SK-N-SH treated with all-trans-retinoic acid at 6 μM for 48 hours (cell line): Measurements from ENCODE around the gene STRBP.

ENCODE experiments used
- ARNTL ChIP-seq: fragments of 450-650 bp; formaldehyde crosslinking; IDR thresholded peaks from 2 replicates; pipeline ENCODE4 v1.5.0; 2020; ENCODE audit warnings: low read depth, mild to moderate bottlenecking, moderate library complexity, borderline replicate concordance
- CREB5 ChIP-seq: fragments of 250-450 bp; sonication (Bioruptor Pico); IDR thresholded peaks from 2 replicates; pipeline ENCODE4 v1.5.1; 2020; ENCODE audit warnings: low read depth, mild to moderate bottlenecking, moderate library complexity
- CSRNP3 ChIP-seq: fragments of 250-450 bp; sonication (Bioruptor Pico); IDR thresholded peaks from 2 replicates; pipeline ENCODE4 v1.5.1; 2021; ENCODE audit warnings: mild to moderate bottlenecking, moderate library complexity
- ESRRG ChIP-seq: fragments of 250-450 bp; sonication (Bioruptor Pico); IDR thresholded peaks from 2 replicates; pipeline ENCODE4 v1.6.1; 2021; ENCODE audit warnings: mild to moderate bottlenecking
- GLIS3 ChIP-seq: fragments of 250-450 bp; sonication (Bioruptor Pico); IDR thresholded peaks from 2 replicates; pipeline ENCODE4 v1.5.0; 2020; ENCODE audit warnings: mild to moderate bottlenecking, moderate library complexity
- ISL1 ChIP-seq: fragments of 250-450 bp; sonication (Bioruptor Pico); IDR thresholded peaks from 2 replicates; pipeline ENCODE4 v2.1.2; 2022; ENCODE audit warnings: mild to moderate bottlenecking, moderate library complexity
- OSR1 ChIP-seq: fragments of 250-450 bp; sonication (Bioruptor Pico); IDR thresholded peaks from 2 replicates; pipeline ENCODE4 v1.8.0; 2022; ENCODE audit warnings: moderate library complexity, mild to moderate bottlenecking, inconsistent platforms
- PATZ1 ChIP-seq: fragments of 250-450 bp; sonication (Bioruptor Pico); IDR thresholded peaks from 2 replicates; pipeline ENCODE4 v1.8.0; 2020; ENCODE audit warnings: mild to moderate bottlenecking, moderate library complexity, borderline replicate concordance
- RARB ChIP-seq: fragments of 250-450 bp; sonication (Bioruptor Pico); IDR thresholded peaks from 2 replicates; pipeline ENCODE4 v1.8.0; 2021; ENCODE audit warnings: mild to moderate bottlenecking, moderate library complexity
- SNAI2 ChIP-seq: fragments of 250-450 bp; sonication (Bioruptor Pico); IDR thresholded peaks from 2 replicates; pipeline ENCODE4 v1.5.0; 2020; ENCODE audit warnings: mild to moderate bottlenecking, moderate library complexity
- ZFP3 ChIP-seq: fragments of 250-450 bp; sonication (Bioruptor Pico); IDR thresholded peaks from 2 replicates; pipeline ENCODE4 v1.5.0; 2020; ENCODE audit warnings: mild to moderate bottlenecking, moderate library complexity
- ZNF565 ChIP-seq: fragments of 450-650 bp; formaldehyde crosslinking; conservative IDR thresholded peaks from 2 replicates; pipeline ENCODE4 v1.5.0; 2020; ENCODE audit warnings: low read depth, mild to moderate bottlenecking, moderate library complexity
- ZNF8 ChIP-seq: fragments of 450-650 bp; formaldehyde crosslinking; IDR thresholded peaks from 2 replicates; pipeline ENCODE4 v1.5.0; 2020; ENCODE audit warnings: mild to moderate bottlenecking, moderate library complexity

GRCh38 chr9:123218831-123219230, 49.6 kb downstream of the STRBP start:
- TF ChIP-seq OSR1 (no peak), CSRNP3 (no peak), PATZ1 (no peak), RARB (no peak), ZNF565 (CRISPR knock-in tag) (no peak), SNAI2 (CRISPR knock-in tag) (no peak), ARNTL (CRISPR knock-in tag) (no peak), ZNF8 (no peak), ISL1 (no peak), CREB5 (CRISPR knock-in tag) (no peak), ZFP3 (CRISPR knock-in tag) (no peak), GLIS3 (CRISPR knock-in tag) (no peak), ESRRG (CRISPR knock-in tag) (no peak)
